ENCODE results near the gene UFSP1. TPM values are rescaled to one million over a fixed set of nuclear protein-coding genes. Genes with fewer than 3 reads are reported as not detected.

UFSP1 gene
- total RNA-seq, 4 donors from 2014 or later: 4.7 to 8.0 (median 7.3) TPM

- DNase-seq (ENCODE audit: low spot score) (no peak), ATAC-seq (ENCODE audit: low FRiP score) (no peak)
- no peak for TF ChIP-seq CTCF (IDR thresholded peaks at IDR 0.05)
Measured at GRCh38 chr7:100864263-100864845, 25.2 kb downstream of the UFSP1 start.

GRCh38 chr7:100863406-100863950, 26.0 kb downstream of the UFSP1 start:
- DNase-seq (ENCODE audit: low spot score) (no peak), ATAC-seq (ENCODE audit: low FRiP score) (no peak)
- no peak for TF ChIP-seq CTCF (IDR thresholded peaks at IDR 0.05)

GRCh38 chr7:100861616-100861985, 27.9 kb downstream of the UFSP1 start:
- no peak for TF ChIP-seq CTCF (IDR thresholded peaks at IDR 0.05)
- no peak for ATAC-seq (ENCODE audit: low FRiP score)
- no peak for DNase-seq (ENCODE audit: low spot score)

- DNase-seq (ENCODE audit: low spot score): no peak
- TF ChIP-seq CTCF (IDR thresholded peaks at IDR 0.05): no peak
- no peak for ATAC-seq (ENCODE audit: low FRiP score)
Measured at GRCh38 chr7:100860702-100861615, 28.6 kb downstream of the UFSP1 start.

GRCh38 chr7:100859856-100860255, 29.7 kb downstream of the UFSP1 start:
- no peak for TF ChIP-seq CTCF (IDR thresholded peaks at IDR 0.05)
- ATAC-seq (ENCODE audit: low FRiP score) (no peak), DNase-seq (ENCODE audit: low spot score) (no peak)

- no peak for TF ChIP-seq CTCF (IDR thresholded peaks at IDR 0.05)
- ATAC-seq (ENCODE audit: low FRiP score): no peak
- no peak for DNase-seq (ENCODE audit: low spot score)
Measured at GRCh38 chr7:100856871-100857282, 32.6 kb downstream of the UFSP1 start.

Data from omental fat pad (tissue), 4 donors.